ENCODE results near the gene CAPN1.
"Not testable (repeated sequence)": the region's sequence is repeated elsewhere in the genome, so short reads cannot be mapped to it uniquely, and the experiment has no call there.

Gene CAPN1

DNA sequence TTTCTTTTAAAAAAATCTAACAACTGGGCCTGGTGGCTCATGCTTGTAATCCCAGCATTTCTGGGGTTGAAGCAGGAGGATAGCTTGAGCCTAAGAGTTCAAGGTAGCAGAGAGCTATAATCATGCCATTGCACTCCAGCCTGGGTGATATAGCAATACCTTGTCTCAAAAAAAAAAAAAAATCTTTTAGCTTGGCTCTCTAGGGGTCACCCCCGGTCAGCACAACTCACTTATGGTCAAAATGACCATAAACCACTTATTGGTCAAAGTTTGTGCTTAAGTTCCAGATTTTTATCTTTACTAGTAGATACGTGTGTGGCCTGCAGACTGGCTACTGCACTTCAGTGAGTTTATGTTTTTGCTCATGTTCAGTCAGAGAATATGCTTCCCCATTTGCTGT lies 18.0 kb upstream of the CAPN1 start:
- no peak for DNase-seq

DNA sequence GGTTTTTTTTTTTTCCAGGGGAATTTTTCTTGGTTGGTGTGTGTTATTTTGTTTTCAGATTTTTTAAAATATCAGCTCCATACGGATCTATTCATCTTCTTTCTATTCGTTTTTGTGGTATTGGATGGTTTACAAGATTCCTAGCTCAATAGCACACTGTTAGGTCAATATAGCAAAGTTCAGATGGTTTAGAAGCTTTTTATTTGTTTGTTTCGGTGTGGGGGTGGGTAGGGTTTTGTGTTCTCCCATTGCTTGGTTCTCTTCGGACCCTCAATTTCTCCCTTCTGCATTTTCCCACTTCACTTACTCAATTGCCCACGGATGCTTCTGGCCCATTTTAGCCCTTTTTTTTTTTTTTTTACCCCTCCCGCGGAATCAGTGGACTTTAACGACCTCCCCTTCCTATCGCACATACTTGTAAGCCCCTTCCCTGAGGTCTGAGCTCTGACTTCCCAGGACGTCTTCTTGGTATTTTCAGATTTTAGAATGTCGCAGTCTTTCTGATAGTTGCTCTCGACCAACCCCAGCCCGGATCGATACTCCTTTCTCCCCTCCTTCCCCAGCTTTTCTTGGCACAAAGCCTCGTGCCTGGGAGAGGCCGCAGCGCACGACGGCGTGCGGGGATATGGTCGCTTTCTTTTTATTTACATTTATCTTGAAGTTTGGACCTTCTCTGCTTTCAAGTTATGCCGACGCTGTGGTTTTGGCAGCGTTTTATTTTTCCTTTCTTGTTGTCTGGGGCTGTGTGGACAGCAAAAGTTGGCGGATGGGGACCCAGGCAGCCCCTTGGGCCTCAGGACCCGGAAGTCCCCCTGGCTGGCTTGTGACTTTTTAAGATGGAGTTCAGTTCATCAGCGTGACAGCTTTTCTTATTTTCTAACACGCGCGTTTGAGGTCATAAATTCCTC lies 16.1 kb upstream of the CAPN1 start:
- no peak for DNase-seq

GRCh38 chr11:65166893-65167292 lies 14.8 kb upstream of the CAPN1 start:
- no peak for DNase-seq

DNA sequence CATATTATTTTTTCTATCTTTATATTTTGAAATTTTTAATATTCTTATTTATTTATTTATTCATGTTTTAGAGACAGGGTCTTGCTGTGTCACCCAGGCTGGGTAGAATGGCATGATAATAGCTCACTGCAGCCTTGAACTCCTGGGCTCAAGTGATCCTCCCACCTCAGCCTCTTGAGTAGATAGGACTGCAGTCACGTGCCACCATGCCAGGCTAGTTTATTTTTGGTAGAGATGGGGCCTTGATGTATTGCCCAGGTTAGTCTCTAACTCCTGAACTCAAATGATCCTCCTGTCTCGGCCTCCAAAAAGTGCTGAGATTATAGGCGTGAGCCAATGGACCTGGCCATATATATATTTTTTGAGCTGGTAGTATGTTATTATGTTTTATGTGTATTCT lies 14.1 kb upstream of the CAPN1 start:
- no peak for DNase-seq

DNA sequence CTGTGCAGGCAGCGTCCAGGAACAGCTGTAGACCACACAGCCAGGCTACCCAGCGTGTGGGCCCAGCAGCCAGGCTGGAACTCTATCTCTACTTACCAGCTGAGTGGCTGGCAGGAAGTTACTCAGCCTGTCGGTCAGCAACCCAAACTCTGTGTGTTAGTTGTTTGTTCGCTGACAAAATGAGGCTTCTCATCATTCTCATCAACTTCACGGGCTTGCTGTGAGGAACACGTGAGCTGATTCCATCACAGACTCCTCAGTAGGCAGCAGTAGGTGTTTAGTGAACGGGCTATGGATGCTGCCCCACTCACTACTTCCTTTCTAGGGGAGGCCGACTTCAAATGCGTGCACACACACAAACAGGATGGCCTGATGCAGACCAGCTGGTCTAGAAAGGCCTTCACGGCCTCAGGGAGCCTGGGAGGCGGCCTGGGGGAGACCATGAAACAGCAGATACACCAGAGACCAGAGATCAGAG lies 12.5 kb upstream of the CAPN1 start:
- DNase-seq, result no peak

- no peak for DNase-seq
These were observed 11.6 kb upstream of the CAPN1 start, which contains the start of gene SPDYC for GRCh38 chr11:65170058-65170534. Gene SPDYC (plus strand): TSS chr11:65170233. CDS start chr11:65171358, 1,125 bp downstream.

GRCh38 chr11:65172600-65172999 lies 9.1 kb upstream of the CAPN1 start:
- DNase-seq, result no peak

GRCh38 chr11:65174571-65175010 lies 7.1 kb upstream of the CAPN1 start:
- DNase-seq, result not testable (repeated sequence)

GRCh38 chr11:65180877-65181568 lies 705 bp upstream of the CAPN1 start:
- no peak for DNase-seq

GRCh38 chr11:65182258-65183170 lies 786 bp downstream of the CAPN1 start:
- DNase-seq, result no peak

DNA sequence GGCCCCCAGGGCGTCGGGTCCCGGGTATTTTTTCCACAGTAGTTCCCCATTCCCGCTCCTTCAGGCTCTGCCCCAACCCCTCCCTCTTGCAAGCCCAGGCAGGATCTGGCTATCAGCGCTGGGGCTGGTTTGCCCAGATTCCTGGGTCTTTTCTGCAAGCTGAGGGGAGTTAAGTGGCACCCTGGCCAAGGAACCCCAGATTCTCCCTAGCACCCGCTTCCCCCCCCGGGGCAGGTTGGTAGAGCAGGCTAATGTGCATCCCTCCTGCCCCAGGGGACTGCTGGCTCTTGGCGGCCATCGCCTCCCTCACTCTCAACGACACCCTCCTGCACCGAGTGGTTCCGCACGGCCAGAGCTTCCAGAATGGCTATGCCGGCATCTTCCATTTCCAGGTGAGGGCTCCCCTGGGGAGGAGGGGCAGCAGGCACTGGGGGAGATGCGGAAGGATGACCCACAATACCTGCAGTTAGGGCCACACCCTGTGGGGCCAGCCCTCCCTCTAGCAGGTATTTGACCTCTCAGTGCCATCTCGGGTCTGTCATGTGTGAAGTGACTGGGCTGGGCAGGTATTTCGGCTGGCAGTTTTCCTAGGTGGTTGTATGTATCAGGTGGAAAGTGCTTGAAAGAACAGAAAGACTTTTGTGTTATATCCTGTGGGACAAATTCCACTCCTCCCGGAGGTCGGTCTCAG lies 1.6 kb downstream of the CAPN1 start:
- DNase-seq, result no peak

DNA sequence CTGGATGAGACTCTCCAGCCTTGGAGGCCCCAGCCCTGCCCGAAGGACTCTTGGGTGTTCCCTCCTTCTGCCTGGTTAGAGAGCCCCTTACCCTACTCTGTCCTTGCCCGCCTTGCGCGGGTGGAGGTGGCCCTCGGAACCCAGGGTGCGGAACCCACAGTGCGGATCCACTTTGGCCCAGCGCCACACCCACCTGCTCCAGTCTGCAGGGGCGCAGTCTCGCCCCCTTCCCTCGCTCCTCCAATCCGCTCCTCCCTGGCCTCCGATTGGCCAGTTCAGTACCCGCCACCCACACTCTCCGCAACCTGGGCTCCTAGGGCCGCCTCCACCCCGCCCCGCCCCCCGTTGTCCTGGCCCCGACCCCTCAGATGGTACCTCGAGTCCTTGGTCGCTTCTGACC lies 2.4 kb downstream of the CAPN1 start:
- DNase-seq, result no peak

DNA sequence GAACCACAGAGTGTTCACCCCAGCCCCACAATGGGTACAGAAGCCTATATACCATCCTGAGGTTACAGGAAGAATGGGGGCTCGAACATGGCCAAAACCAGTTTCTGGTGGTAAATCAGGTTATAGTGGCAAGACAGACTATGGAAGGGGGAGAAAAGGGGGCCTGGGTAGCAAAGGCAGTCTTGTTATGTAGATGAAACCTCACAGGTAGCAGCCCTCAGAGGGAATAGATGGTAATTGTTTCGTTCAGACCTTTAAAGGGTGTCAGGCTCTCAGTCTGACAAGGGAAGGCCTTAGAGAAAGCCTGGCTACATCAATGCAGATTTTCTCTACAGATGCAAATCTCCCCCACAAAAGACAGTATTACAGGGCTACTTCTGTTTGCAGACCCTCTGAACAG lies 3.4 kb downstream of the CAPN1 start:
- no peak for DNase-seq

- no peak for DNase-seq
These were observed 4.2 kb downstream of the CAPN1 start for GRCh38 chr11:65185869-65186341.

GRCh38 chr11:65186701-65187100 lies 5.0 kb downstream of the CAPN1 start:
- no peak for DNase-seq

DNA sequence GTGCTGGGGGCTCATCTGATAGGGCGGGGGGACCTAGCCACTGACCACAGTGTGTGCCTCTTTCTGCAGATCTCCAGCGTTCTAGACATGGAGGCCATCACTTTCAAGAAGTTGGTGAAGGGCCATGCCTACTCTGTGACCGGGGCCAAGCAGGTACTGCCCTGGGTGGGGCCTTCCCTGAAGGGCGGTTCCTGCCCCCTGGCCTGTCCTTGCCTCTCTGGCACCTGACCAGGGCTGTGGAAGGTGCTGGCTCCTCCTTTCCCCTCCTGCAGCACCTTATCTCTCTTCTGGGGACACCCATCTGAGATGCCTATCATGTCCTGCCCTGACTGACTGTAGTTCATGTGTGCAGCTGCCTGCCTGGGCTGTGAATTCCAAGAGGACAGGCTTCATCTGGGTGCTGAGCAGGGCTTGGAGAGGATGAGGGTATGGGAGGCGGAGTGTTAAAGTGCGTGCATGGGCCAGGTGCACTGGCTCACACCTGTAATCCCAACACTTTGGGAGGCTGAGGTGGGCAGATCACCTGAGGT lies 5.5 kb downstream of the CAPN1 start:
- DNase-seq, result no peak

GRCh38 chr11:65187971-65188461 lies 6.3 kb downstream of the CAPN1 start:
- no peak for DNase-seq

- no peak for DNase-seq
These were observed 6.8 kb downstream of the CAPN1 start for GRCh38 chr11:65188486-65188885.

DNA sequence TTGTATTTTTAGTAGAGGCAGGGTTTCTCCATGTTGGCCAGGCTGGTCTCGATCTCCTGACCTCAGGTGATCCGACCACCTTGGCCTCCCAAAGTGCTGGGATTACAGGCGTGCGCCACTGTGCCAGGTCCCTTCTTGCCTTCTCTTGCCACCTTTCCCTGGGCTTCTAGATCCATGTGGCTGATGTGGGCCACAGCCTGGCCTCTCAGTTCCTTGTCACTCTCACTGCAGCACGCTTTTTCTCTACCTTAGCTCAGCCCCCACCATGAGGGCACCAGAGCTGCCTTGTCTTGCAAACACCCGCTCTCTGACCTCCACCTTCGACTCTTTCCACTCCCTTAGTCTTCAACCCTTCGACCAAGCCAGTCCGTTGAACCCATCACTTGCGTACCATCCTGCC lies 7.5 kb downstream of the CAPN1 start:
- no peak for DNase-seq

- DNase-seq, result no peak
These were observed 12.8 kb downstream of the CAPN1 start for GRCh38 chr11:65194564-65194963.

- no peak for DNase-seq
These were observed 22.4 kb downstream of the CAPN1 start for GRCh38 chr11:65204143-65204542.

Data from NCI-H187 treated with DMSO at 0.1 percent for 48 hours (cell line).